K562 (cell line): ENCODE data around the gene PATL1. TPM values are rescaled to one million over a fixed set of nuclear protein-coding genes. Genes with fewer than 3 reads are reported as not detected.
"Not testable (repeated sequence)": the region's sequence is repeated elsewhere in the genome, so short reads cannot be mapped to it uniquely, and the experiment has no call there.

Experiments
- ATAC-seq: fragments of 200-7000 bp; cut with Tn5 transposase; 3 replicates; pipeline ENCODE4 v1.9.1; 2020; ENCODE audit warnings: moderate library complexity
- BruUV-seq: library from RNA; stranded (reverse); fragments of 400-500 nt; replicated peaks from 2 replicates; lab custom pipeline; 2021; lab: Mats Ljungman, UMichigan
- CTCF ChIA-PET: fragments of 300-600 bp; formaldehyde crosslinking; extraction: SDS; loops from one replicate; lab custom pipeline; 2021; ENCODE audit warnings: low intra/inter-chr PET ratio; lab: Yijun Ruan, JAX
- POLR2A ChIA-PET: fragments of 300-600, 350-650 bp; sonication (Branson Sonifier 250); formaldehyde crosslinking; extraction: SDS; loops from one replicate; lab custom pipeline; 2021; ENCODE audit warnings: antibody characterized with exemption, inconsistent platforms; lab: Yijun Ruan, JAX
- DNase-seq, 4 experiments: peaks; one replicate each; pipeline versions ENCODE4 v3.0.0 to v3.0.0-alpha.2; 2011 to 2018; ENCODE audit warnings: low spot score in 3 of 4, mixed read lengths in 3 of 4; ENCODE audit errors: extremely low read depth in 1 of 4
- FAIRE-seq: peaks from 2 replicates; lab custom pipeline; 2011; peaks lifted over from hg19 to GRCh38; lab: Jason Lieb, UNC
- H2AFZ ChIP-seq: 2 replicates; pipeline ENCODE4 v1.6.0; 2011; ENCODE audit warnings: low read depth, low read length, control low read depth, inconsistent platforms
- H3K27ac ChIP-seq: fragments of 200-600 bp; 3 replicates; pipeline ENCODE4 v1.8.0; 2011; ENCODE audit warnings: low read depth, mild to moderate bottlenecking, control low read depth, inconsistent platforms, low read length, moderate library complexity, mixed read lengths; ENCODE audit errors: extremely low read depth
- H3K27me3 ChIP-seq, 2 experiments: fragments of 300-600 bp in 1 of 2; 2 replicates in 1 of 2; 3 replicates in 1 of 2; pipeline versions ENCODE4 v1.6.0 to v1.8.0; 2011; ENCODE audit warnings: inconsistent platforms in 2 of 2, low read length in 2 of 2, mild to moderate bottlenecking in 1 of 2, mixed read lengths in 1 of 2, moderate library complexity in 1 of 2; ENCODE audit not compliant: control insufficient read depth in 2 of 2, insufficient read depth in 2 of 2
- H3K36me3 ChIP-seq: fragments of 300-600 bp; 3 replicates; pipeline ENCODE4 v1.8.0; 2011; ENCODE audit warnings: mild to moderate bottlenecking, low read length, inconsistent platforms; ENCODE audit not compliant: control insufficient read depth, insufficient read depth
- H3K4me1 ChIP-seq, 2 experiments: fragments of 200-600 bp in 1 of 2; replicated peaks in 1 of 2; 2 replicates in 1 of 2; 3 replicates in 1 of 2; pipeline versions ENCODE4 v1.5.1 to v1.8.0; 2011; ENCODE audit warnings: inconsistent platforms in 2 of 2, low read length in 2 of 2, mild to moderate bottlenecking in 1 of 2, mixed read lengths in 1 of 2, moderate library complexity in 1 of 2; ENCODE audit not compliant: control insufficient read depth in 2 of 2, insufficient read depth in 2 of 2
- H3K4me2 ChIP-seq: 2 replicates; pipeline ENCODE4 v1.6.1; 2011; ENCODE audit warnings: low read length, control low read depth, inconsistent platforms, mixed read lengths; ENCODE audit not compliant: insufficient read depth
- H3K4me3 ChIP-seq: fragments of 200-600 bp; sonication (generic), shearing (Covaris generic); 2 replicates; pipeline ENCODE4 v1.5.1; 2016; ENCODE audit warnings: control low read depth, inconsistent platforms
- H3K79me2 ChIP-seq: fragments of 200-600 bp; 3 replicates; pipeline ENCODE4 v1.8.0; 2011; ENCODE audit warnings: low read length, inconsistent platforms; ENCODE audit not compliant: control insufficient read depth, insufficient read depth
- H3K9ac ChIP-seq, 2 experiments: 2 replicates each; pipeline versions ENCODE4 v1.6.0 to v1.6.1; 2011; ENCODE audit warnings: low read depth in 2 of 2, low read length in 2 of 2, control low read depth in 1 of 2, inconsistent platforms in 1 of 2, mild to moderate bottlenecking in 1 of 2, mixed read lengths in 1 of 2; ENCODE audit not compliant: insufficient read depth in 1 of 2
- H3K9me1 ChIP-seq: one replicate; pipeline ENCODE4 v1.6.0; 2011; ENCODE audit warnings: inconsistent platforms, mild to moderate bottlenecking, low read length, moderate library complexity; ENCODE audit not compliant: control insufficient read depth, insufficient read depth
- H3K9me3 ChIP-seq: replicated peaks from 2 replicates; pipeline ENCODE4 v1.5.1; 2011; ENCODE audit warnings: low read depth, low read length, inconsistent platforms; ENCODE audit not compliant: control insufficient read depth, insufficient read depth
- H4K20me1 ChIP-seq: replicated peaks from 2 replicates; pipeline ENCODE4 v1.6.1; 2011; ENCODE audit warnings: low read length, inconsistent platforms, mixed read lengths; ENCODE audit not compliant: control insufficient read depth, insufficient read depth
- E4F1 ChIP-seq: fragments of 250-450 bp; sonication (Bioruptor Pico); IDR thresholded peaks from 2 replicates; pipeline ENCODE4 v1.5.0; 2021; ENCODE audit warnings: mild to moderate bottlenecking, borderline replicate concordance
- RAD21 ChIP-seq, 2 experiments: fragments of 250-450 bp in 1 of 2; fragments of 450-650 bp in 1 of 2; sonication (Bioruptor Pico) in 1 of 2; formaldehyde crosslinking in 1 of 2; IDR thresholded peaks in 1 of 2; conservative IDR thresholded peaks in 1 of 2; 2 replicates each; pipeline versions ENCODE4 v1.4.0 to v1.8.0; 2020 to 2022; ENCODE audit warnings: mild to moderate bottlenecking in 2 of 2, moderate library complexity in 1 of 2
- WGBS: fragments of 100-300 bp; shearing (Covaris generic); methylation state at CpG from one replicate; pipeline ENCODE4 v1.1.6; 2016; ENCODE audit warnings: low coverage, mixed read lengths; ENCODE audit not compliant: insufficient coverage; ENCODE audit errors: missing lambda C conversion rate; 5-methylcytosine and 5-hydroxymethylcytosine counted together
- in situ Hi-C: fragments of 300-500 bp; cut with MboI; formaldehyde crosslinking; loops from 4 replicates; pipeline ENCODE4 v1.15.0; 2018; ENCODE audit warnings: inconsistent platforms, mixed read lengths
- intact Hi-C: fragments of 100-400 bp; cut with micrococcal nuclease; formaldehyde crosslinking; loops from 2 replicates; pipeline ENCODE4 v1.14.2; 2022
- polyA plus RNA-seq, 8 experiments: library from polyadenylated mRNA; depleted of rRNA in 4 of 8; stranded (reverse) in 5 of 8; unstranded in 3 of 8; fragments of >200 nt; fragmentation: Nextera tagmentation in 2 of 8; fragmentation: Illumina TruSeq in 1 of 8; extraction: Ambion mirVana in 2 of 8; extraction: Trizol in 1 of 8; gene quantifications; 2 replicates each; pipeline versions ENCODE4 v1.2.1 to v1.2.3, GENCODE V29; 2011 to 2014; ENCODE audit warnings: inconsistent platforms in 1 of 8, missing spikeins in 1 of 8
- total RNA-seq, 7 experiments: library from RNA; depleted of rRNA in 6 of 7; stranded (reverse); fragments of >200 nt in 6 of 7; fragmentation: Illumina TruSeq in 2 of 7; extraction: Trizol in 2 of 7; gene quantifications; 2 replicates each; pipeline versions ENCODE4 v1.2.1 to v1.2.3, GENCODE V29; 2011 to 2021; ENCODE audit warnings: low replicate concordance in 1 of 7

Gene PATL1
- total and polyA plus RNA-seq, 9 of the 15 experiments (the other 6 are each of a cell fraction or from before 2014, with no cell fraction given), result 3.2 to 48.0 (median 16.4) TPM

GRCh38 chr11:59705294-59705693 is 36.5 kb upstream of the PATL1 start (continued):
- no peak for TF ChIP-seq E4F1 (CRISPR knock-in tag)
- no peak for TF ChIP-seq RAD21 (CRISPR knock-in tag; conservative IDR thresholded peaks at IDR 0.05 in 1 of 2, IDR thresholded peaks at IDR 0.05 in 1 of 2)

- FAIRE-seq, H3K27me3 ChIP-seq, H3K9ac ChIP-seq, POLR2A ChIA-PET, H3K9me3 ChIP-seq, H3K9me1 ChIP-seq, BruUV-seq, H3K4me3 ChIP-seq, ATAC-seq, H3K79me2 ChIP-seq, in situ Hi-C loops, H4K20me1 ChIP-seq, H3K4me2 ChIP-seq, H2AFZ ChIP-seq, DNase-seq, CTCF ChIA-PET, intact Hi-C loops, H3K36me3 ChIP-seq, H3K27ac ChIP-seq: not testable (repeated sequence)
- peaks cover 0 to 15% of the 10 kb centered on the region in 2 experiments; a peak in 4 of 5 replicates for H3K4me1 ChIP-seq
- WGBS, result 83% methylated on average over 1 of the region's 1 CpG
Measured at GRCh38 chr11:59703515-59703914, 34.7 kb upstream of the PATL1 start.
